HepG2 (cell line): Measurements from ENCODE around the gene COQ8A. TPM values are rescaled to one million over a fixed set of nuclear protein-coding genes. Genes with fewer than 3 reads are reported as not detected.
A peak's percentile ranks its signal among the peaks of the same experiment; 100 is the strongest.

ENCODE experiments used
- CBX5 ChIP-seq: sonication (generic); formaldehyde crosslinking; IDR thresholded peaks from 2 replicates; pipeline ENCODE4 v1.4.0; 2020; ENCODE audit warnings: missing genetic modification reagents, borderline replicate concordance
- EEA1 ChIP-seq: sonication (generic); formaldehyde crosslinking; IDR thresholded peaks from 2 replicates; pipeline ENCODE4 v1.5.1; 2020; ENCODE audit warnings: mild to moderate bottlenecking, missing genetic modification reagents, borderline replicate concordance
- NFATC3 ChIP-seq: sonication (generic); formaldehyde crosslinking; IDR thresholded peaks from 2 replicates; pipeline ENCODE4 v1.5.1; 2020; ENCODE audit warnings: mild to moderate bottlenecking, missing genetic modification reagents
- PHF21A ChIP-seq: sonication (generic); formaldehyde crosslinking; IDR thresholded peaks from 2 replicates; pipeline ENCODE4 v1.5.0; 2020; ENCODE audit warnings: mild to moderate bottlenecking, missing genetic modification reagents
- POGZ ChIP-seq: sonication (generic); formaldehyde crosslinking; IDR thresholded peaks from 2 replicates; pipeline ENCODE4 v1.4.0; 2020; ENCODE audit warnings: mild to moderate bottlenecking, missing genetic modification reagents
- SYNCRIP ChIP-seq: fragments of 200-400 bp; formaldehyde crosslinking; IDR thresholded peaks from 2 replicates; pipeline ENCODE4 v1.6.1; 2018; ENCODE audit warnings: mild to moderate bottlenecking, low read depth, low read length; ENCODE audit not compliant: insufficient read depth
- TEAD3 ChIP-seq: optimal IDR thresholded peaks from 2 replicates; pipeline ENCODE3; 2016; ENCODE audit warnings: borderline replicate concordance
- WIZ ChIP-seq: sonication (generic); formaldehyde crosslinking; IDR thresholded peaks from 2 replicates; pipeline ENCODE4 v1.5.1; 2020; ENCODE audit warnings: mild to moderate bottlenecking, missing genetic modification reagents
- ZBTB7A ChIP-seq: sonication (generic); formaldehyde crosslinking; IDR thresholded peaks from 2 replicates; pipeline ENCODE4 v1.8.0; 2022; ENCODE audit warnings: mild to moderate bottlenecking, missing genetic modification reagents
- ZFP90 ChIP-seq: sonication (generic); formaldehyde crosslinking; IDR thresholded peaks from 2 replicates; pipeline ENCODE4 v1.8.0; 2022; ENCODE audit warnings: missing genetic modification reagents, mild to moderate bottlenecking, inconsistent platforms, borderline replicate concordance
- ZNF20 ChIP-seq: sonication (generic); formaldehyde crosslinking; IDR thresholded peaks from 2 replicates; pipeline ENCODE4 v1.4.0; 2020; ENCODE audit warnings: mild to moderate bottlenecking, moderate library complexity, missing genetic modification reagents
- ZNF256 ChIP-seq: sonication (generic); formaldehyde crosslinking; conservative IDR thresholded peaks from 2 replicates; pipeline ENCODE4 v1.4.0; 2020; ENCODE audit warnings: missing genetic modification reagents
- ZNF264 ChIP-seq: sonication (generic); formaldehyde crosslinking; IDR thresholded peaks from 2 replicates; pipeline ENCODE4 v1.4.0; 2020; ENCODE audit warnings: missing genetic modification reagents
- ZNF543 ChIP-seq: sonication (generic); formaldehyde crosslinking; IDR thresholded peaks from 2 replicates; pipeline ENCODE4 v1.4.0; 2020; ENCODE audit warnings: mild to moderate bottlenecking, missing genetic modification reagents
- ZNF703 ChIP-seq: sonication (generic); formaldehyde crosslinking; IDR thresholded peaks from 2 replicates; pipeline ENCODE4 v1.5.1; 2020; ENCODE audit warnings: missing genetic modification reagents, mild to moderate bottlenecking, moderate library complexity, borderline replicate concordance
- ZNF773 ChIP-seq: sonication (generic); formaldehyde crosslinking; IDR thresholded peaks from 2 replicates; pipeline ENCODE4 v1.4.0; 2020; ENCODE audit warnings: missing genetic modification reagents, borderline replicate concordance
- polyA plus RNA-seq, 8 experiments: library from polyadenylated mRNA; depleted of rRNA in 3 of 8; stranded (reverse) in 7 of 8; unstranded in 1 of 8; fragments of >200 nt; fragmentation: Illumina TruSeq in 4 of 8; extraction: Trizol in 4 of 8; gene quantifications; 2 replicates each; pipeline versions ENCODE4 v1.2.1 to v1.2.3, GENCODE V29; 2011 to 2016; ENCODE audit warnings: low read depth in 4 of 8, missing spikeins in 1 of 8, mixed read lengths in 1 of 8; ENCODE audit not compliant: insufficient read depth in 1 of 8
- total RNA-seq, 5 experiments: library from RNA; depleted of rRNA; stranded (reverse); fragments of >200 nt; fragmentation: Illumina TruSeq; extraction: Trizol; gene quantifications; 2 replicates each; pipeline ENCODE4 v1.2.3, GENCODE V29; 2016; ENCODE audit warnings: low read depth in 1 of 5
- TF ChIP-seq, protein P1 (sequence below): IDR thresholded peaks from 2 replicates; pipeline ENCODE4 v1.6.1; 2016; ENCODE audit warnings: missing genetic modification reagents, missing compliant biosample characterization
- TF ChIP-seq, protein P2 (sequence below): IDR thresholded peaks from 2 replicates; pipeline ENCODE4 v1.6.1; 2016; ENCODE audit warnings: mild to moderate bottlenecking
- TF ChIP-seq, protein P3 (sequence below): sonication (generic); formaldehyde crosslinking; IDR thresholded peaks from 2 replicates; pipeline ENCODE4 v1.5.1; 2020; ENCODE audit warnings: mild to moderate bottlenecking, moderate library complexity, missing genetic modification reagents
- TF ChIP-seq, protein P4 (sequence below): sonication (generic); formaldehyde crosslinking; conservative IDR thresholded peaks from 2 replicates; pipeline ENCODE4 v1.4.0; 2020; ENCODE audit warnings: mild to moderate bottlenecking, missing genetic modification reagents, moderate library complexity
- TF ChIP-seq, protein P5 (sequence below): sonication (generic); formaldehyde crosslinking; IDR thresholded peaks from 2 replicates; pipeline ENCODE4 v1.8.0; 2022; ENCODE audit warnings: missing genetic modification reagents, mild to moderate bottlenecking, inconsistent platforms, borderline replicate concordance

The COQ8A gene
- total and polyA plus RNA-seq, 2 of the 13 experiments (the other 11 are each of a cell fraction or from before 2014, with no cell fraction given), result 60.4 to 88.7 TPM

DNA sequence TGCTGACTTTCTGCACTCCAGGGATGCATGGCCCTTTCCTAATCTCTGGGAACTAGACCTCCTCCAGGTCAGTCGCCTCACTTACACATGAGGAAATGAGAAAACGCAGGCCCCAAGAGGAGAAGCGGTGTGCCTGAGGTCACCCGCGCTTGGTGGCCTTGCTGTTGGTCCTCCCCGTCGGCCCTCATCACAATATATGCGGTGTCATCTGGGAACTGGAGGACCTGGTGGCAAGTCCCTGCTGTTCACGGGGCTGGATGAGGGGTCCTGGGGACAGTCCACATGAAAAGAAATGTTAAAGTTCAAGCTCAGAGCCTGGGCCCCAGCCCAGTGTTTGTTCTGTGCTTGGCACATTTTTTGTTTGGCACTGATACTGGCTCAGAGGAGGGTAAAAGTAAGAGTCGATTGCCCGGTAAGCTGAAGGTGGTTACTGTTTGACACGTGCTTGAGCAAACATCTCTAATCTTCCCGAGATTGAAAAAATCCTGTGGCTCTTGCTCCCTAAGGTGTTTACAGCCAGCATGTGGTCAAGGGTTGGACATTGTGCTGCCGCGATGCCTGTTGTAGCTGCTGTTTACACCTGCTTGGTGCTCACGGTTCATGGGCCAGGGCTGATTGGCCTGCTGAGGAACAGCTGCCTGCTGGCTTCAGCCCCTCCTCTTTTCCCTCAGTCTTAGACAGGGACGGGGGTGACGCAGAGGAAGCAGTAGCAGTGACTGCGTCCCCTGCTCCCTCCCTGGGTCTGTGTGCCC is 5.2 kb downstream of the COQ8A start (continued):
- TF ChIP-seq CBX5 (no peak; the same call in 1 of the 2 replicates), ZNF543 (CRISPR knock-in tag) (no peak), ZBTB7A (no peak), EEA1 (CRISPR knock-in tag) (no peak), ZNF20 (CRISPR knock-in tag) (no peak), ZFP90 (CRISPR knock-in tag) (no peak), SYNCRIP (no peak), POGZ (CRISPR knock-in tag) (peak; percentile 56), ZNF256 (CRISPR knock-in tag) (no peak; the same call in 1 of the 2 replicates), ZNF264 (no peak; the same call in 1 of the 2 replicates), ZNF703 (peak; percentile 86; the same call in 1 of the 2 replicates), PHF21A (CRISPR knock-in tag) (peak; percentile 72), NFATC3 (no peak), TEAD3 (peak; percentile 62), WIZ (CRISPR knock-in tag) (0 out of 2 replicates have a peak, but pooled peaks have one; percentile 82), ZNF773 (CRISPR knock-in tag) (no peak)
- TF ChIP-seq, protein P1, sequence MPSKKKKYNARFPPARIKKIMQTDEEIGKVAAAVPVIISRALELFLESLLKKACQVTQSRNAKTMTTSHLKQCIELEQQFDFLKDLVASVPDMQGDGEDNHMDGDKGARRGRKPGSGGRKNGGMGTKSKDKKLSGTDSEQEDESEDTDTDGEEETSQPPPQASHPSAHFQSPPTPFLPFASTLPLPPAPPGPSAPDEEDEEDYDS (CRISPR knock-in tag), result peak; percentile 83
- TF ChIP-seq, protein P2, sequence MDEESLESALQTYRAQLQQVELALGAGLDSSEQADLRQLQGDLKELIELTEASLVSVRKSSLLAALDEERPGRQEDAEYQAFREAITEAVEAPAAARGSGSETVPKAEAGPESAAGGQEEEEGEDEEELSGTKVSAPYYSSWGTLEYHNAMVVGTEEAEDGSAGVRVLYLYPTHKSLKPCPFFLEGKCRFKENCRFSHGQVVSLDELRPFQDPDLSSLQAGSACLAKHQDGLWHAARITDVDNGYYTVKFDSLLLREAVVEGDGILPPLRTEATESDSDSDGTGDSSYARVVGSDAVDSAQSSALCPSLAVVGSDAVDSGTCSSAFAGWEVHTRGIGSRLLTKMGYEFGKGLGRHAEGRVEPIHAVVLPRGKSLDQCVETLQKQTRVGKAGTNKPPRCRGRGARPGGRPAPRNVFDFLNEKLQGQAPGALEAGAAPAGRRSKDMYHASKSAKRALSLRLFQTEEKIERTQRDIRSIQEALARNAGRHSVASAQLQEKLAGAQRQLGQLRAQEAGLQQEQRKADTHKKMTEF (CRISPR knock-in tag), result peak; percentile 59; the same call in 1 of the 2 replicates
- TF ChIP-seq, protein P3, sequence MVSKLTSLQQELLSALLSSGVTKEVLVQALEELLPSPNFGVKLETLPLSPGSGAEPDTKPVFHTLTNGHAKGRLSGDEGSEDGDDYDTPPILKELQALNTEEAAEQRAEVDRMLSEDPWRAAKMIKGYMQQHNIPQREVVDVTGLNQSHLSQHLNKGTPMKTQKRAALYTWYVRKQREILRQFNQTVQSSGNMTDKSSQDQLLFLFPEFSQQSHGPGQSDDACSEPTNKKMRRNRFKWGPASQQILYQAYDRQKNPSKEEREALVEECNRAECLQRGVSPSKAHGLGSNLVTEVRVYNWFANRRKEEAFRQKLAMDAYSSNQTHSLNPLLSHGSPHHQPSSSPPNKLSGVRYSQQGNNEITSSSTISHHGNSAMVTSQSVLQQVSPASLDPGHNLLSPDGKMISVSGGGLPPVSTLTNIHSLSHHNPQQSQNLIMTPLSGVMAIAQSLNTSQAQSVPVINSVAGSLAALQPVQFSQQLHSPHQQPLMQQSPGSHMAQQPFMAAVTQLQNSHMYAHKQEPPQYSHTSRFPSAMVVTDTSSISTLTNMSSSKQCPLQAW, result peak; percentile 52
- TF ChIP-seq, protein P4, sequence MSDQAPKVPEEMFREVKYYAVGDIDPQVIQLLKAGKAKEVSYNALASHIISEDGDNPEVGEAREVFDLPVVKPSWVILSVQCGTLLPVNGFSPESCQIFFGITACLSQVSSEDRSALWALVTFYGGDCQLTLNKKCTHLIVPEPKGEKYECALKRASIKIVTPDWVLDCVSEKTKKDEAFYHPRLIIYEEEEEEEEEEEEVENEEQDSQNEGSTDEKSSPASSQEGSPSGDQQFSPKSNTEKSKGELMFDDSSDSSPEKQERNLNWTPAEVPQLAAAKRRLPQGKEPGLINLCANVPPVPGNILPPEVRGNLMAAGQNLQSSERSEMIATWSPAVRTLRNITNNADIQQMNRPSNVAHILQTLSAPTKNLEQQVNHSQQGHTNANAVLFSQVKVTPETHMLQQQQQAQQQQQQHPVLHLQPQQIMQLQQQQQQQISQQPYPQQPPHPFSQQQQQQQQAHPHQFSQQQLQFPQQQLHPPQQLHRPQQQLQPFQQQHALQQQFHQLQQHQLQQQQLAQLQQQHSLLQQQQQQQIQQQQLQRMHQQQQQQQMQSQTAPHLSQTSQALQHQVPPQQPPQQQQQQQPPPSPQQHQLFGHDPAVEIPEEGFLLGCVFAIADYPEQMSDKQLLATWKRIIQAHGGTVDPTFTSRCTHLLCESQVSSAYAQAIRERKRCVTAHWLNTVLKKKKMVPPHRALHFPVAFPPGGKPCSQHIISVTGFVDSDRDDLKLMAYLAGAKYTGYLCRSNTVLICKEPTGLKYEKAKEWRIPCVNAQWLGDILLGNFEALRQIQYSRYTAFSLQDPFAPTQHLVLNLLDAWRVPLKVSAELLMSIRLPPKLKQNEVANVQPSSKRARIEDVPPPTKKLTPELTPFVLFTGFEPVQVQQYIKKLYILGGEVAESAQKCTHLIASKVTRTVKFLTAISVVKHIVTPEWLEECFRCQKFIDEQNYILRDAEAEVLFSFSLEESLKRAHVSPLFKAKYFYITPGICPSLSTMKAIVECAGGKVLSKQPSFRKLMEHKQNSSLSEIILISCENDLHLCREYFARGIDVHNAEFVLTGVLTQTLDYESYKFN (CRISPR knock-in tag), result peak; percentile 76
- TF ChIP-seq, protein P5, sequence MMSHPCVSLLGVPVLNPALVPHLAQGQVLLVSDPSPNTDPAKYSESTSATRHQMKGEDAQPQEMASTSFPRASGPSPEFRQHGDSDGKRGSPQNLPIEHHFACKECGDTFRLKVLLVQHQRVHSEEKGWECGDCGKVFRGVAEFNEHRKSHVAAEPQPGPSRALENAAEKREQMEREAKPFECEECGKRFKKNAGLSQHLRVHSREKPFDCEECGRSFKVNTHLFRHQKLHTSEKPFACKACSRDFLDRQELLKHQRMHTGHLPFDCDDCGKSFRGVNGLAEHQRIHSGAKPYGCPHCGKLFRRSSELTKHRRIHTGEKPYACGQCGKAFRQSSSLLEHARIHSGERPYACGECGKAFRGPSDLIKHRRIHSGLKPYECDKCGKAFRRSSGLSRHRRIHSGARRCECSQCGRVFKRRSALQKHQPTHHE (CRISPR knock-in tag), result no peak
